HG03354 (cell line): ENCODE data around the gene COX19.

Source experiments
- ATAC-seq: cut with Tn5 transposase; IDR thresholded peaks from one replicate; pipeline ENCODE4 v1.9.1; 2021; ENCODE audit warnings: mild to moderate bottlenecking; ENCODE audit not compliant: unreplicated experiment, poor library complexity, severe bottlenecking

The COX19 gene, protein sequence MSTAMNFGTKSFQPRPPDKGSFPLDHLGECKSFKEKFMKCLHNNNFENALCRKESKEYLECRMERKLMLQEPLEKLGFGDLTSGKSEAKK

DNA sequence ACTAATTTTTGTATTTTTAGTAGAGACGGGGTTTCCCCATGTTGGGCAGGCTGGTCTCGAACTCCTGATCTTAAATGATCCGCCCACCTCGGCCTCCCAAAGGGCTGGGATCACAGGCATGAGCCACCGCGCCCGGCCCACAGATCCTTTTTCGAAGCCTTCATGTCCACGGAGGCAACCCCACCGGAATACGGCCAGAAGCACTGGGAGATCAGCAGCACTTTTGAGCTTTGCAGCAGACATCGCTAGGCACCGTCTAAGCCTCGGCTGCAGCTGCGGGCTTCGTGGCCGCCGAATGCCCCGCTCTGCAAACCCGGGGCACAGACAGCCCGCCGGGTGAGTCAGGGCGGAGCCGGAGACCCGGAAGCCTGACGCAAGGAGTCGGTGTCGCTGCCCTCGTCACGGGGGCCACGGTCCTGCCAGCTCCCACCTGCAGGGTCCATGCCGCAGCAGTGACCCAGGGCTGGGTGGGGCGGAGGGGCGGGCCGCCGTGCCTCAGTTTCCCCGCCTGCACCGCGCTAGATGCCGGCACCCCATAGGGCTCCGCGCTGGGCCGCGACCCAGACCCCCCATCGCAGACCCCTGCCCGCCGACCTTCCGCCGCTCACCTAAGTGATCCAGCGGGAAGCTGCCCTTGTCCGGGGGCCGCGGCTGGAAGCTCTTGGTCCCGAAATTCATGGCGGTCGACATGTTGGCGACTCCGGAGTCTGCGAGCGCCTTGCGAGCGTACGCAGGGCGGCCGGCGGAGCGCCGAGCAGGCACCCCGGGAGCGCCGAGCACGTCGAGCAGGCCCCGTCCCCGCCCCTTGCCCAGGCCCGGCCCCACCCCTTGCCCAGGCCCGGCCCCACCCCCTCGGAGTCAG lies at the start of gene COX19:
Gene COX19, minus strand, starts transcription at position 730 of the 862 bp plus-strand sequence. Its CDS starts 40 bp downstream, at position 690.
- ATAC-seq: peak; percentile 76

DNA sequence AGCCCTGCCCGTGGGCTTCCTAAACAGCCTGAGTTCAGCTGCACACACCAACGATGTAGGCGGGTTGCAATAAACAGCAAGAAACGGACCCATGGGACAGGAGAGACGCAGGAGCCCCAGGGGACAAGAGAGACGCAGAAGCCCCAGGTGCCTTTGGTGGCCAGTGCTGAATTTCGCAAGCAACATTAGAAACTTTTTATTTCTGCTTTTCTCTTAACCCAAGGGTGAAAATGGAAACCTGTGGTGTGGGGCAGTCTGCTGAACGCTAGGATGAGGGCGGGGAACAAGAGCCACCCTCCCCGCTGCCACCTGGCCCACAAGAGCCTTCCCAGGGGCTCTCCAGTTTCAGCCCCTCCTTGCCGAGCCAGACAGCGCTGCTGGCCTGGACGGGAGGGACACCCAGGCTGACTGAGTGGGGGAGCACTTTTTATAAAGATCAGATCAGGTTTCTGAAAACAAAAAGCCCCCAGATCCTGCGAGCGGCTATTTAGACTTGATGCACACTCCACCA lies 49.0 kb upstream of the COX19 start:
- peak; percentile 68 for ATAC-seq

DNA sequence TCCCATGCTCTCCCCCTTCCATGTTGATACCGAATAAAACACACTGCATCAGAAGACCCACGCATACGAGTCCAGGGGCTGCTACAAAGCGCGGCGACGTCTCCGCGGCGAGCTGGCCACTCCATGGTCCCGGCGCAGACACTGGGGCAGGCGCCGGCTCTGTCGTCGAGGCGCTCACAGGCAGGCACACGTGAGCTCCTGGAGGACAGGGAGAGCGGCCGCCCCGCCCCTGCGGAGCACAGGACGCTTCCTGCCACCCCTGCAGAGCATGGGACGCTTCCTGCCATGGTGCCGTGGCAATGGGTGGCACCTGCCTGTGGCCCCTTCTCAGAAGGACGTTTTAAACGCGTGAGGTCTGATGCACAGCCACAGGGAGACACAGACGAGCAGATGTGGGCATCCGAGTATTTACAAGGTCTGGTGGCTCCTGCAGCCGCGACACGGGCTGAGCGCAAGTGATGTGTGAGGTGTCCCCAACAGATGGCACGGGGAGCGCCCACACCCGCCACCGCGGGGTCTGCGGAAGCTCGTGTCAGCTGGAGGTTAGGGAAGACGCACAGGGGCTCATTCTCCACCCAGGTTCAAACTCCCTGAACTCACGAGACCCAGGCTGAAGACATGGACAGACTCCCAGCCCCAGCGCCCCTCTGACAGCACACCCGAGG lies 47.6 kb upstream of the COX19 start:
- ATAC-seq: no peak

DNA sequence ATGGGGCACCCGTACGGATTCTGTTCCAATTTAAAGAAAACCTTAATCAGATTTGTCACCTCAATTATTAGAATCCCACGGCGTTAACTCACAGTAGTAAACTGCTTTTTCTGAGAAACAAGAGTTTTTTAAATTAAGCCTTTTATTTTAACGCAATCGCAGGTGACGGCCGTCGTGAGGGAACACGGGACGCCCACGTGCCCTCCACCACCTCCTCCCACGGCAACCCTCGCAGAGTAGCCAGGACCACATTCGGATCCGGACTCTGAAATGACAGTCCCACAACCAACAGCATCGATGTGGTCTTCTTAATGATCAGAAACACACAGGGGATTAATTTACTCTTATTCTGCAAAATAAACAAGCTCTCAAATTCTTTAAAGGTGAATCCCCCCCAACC lies 47.0 kb upstream of the COX19 start:
- ATAC-seq: no peak

DNA sequence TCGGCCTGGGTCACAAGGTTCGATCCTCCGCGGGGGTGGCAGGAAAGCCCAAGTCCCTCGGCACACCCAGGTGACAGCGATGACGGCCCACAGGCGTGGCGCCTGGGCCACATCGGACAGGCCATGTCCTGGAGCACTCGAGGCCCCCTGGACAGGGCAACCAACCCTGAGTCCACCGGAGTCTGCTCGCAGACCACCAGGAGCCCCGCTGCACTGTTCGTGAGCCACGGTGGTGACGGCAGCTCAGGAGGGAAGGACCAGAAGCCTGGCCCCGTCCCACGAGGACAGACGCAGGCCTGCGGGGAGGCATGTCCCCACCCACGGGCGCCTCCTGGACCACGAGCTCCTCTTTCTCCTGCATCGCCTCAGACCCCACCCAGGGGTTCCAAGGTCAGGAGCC lies 46.6 kb upstream of the COX19 start:
- no peak for ATAC-seq

DNA sequence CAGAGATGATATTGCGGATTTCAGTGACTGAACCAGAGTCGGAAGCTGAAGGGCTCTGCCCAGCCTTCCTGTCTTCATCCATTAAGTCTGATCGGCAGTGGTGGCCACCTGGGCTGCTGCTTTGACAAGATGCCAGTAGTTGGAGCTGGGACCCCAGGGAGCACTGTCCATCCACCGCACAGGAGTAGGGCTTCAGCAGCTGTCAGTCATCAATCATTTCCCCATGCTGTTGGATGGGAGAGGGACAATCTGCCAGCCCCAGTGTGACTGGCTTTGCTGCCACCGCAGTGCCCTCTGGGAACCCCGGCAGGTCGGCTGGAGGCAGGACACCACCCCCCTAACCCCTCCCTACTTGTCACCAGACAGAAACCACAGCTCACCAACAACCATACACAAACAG lies 46.0 kb upstream of the COX19 start:
- no peak for ATAC-seq

DNA sequence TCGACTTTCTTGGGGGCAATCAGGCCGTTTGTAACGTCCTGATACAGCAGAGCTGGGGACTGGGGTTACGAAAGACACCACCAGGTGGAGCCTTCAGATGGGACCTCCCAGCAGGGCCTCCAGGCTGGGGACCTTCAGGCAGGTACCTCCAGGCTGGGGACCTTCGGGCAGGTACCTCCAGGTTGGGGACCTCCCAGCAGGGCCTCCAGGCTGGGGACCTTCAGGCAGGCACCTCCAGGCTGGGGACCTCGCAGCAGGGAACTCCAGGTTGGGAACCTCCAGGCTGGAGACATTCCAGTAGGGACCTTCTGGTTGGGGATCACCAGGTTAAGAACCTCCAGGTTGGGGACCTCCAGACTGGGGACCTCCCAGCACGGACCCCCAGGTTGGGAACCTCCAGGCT lies 45.5 kb upstream of the COX19 start:
- no peak for ATAC-seq

DNA sequence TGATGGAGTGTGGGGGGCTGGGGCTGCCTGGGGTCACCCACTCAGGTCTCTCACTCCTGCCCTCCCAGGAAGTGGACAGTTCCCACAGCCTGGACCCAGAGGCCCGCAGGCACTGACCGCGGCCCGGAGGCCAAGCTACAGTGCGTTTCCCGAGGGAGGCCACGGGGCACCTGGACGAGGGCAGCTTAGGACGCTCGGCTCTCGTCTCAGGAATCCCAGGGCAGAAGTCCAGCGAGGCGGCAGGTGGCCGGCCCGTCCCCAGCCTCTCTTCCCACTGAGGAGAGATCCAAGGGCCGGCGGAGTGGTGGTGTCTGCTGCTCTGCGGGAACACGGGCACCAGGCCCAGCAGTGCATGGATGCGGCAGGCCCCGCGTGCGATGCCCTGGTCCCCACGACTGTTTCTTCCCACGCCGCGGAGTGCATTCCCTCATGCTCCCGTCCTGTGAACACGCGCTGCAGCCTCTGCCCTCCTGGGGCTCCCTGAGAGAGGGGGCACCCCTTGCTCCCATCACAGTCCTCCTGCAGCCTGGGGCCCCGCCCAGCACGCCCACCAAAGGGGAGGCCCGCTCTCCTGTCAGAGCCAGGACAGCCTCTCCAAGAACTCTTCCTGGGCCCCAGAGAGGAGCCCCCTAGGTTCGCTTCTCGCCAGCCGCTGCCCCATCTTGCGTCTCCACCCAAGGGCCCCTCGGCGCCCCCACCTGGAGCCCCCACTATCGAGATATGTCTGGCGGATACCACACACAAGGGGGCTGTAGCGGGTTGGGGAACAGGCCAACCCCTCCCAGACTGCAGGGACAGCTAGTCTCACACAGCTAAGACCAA lies 44.7 kb upstream of the COX19 start:
- no peak for ATAC-seq

DNA sequence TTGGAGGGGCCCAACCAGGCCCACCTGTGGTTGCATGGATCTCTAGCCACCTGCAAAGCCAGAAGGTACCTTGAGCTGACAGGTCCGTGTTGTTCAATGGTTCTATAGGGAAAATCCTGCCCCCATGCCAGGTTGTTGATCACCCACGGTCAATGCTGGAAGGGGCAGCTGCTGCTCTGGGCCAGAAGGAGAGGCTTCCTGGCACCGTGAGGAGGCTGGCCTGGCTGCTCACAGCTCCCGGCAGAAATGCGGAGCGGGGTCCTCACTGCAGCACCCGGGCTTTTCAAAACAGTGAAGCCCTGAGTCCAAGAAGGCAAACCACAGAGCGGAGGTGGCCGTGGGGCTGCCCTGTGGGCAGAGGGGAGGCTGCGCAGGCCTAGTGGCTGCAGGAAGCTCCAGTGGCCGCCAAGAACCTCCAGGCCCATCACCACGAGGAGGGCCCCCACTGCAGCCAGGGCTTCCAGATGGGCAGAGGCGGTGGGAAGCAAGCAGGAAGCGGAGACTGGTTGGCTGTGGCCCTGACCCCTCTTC lies 44.0 kb upstream of the COX19 start:
- ATAC-seq: no peak

DNA sequence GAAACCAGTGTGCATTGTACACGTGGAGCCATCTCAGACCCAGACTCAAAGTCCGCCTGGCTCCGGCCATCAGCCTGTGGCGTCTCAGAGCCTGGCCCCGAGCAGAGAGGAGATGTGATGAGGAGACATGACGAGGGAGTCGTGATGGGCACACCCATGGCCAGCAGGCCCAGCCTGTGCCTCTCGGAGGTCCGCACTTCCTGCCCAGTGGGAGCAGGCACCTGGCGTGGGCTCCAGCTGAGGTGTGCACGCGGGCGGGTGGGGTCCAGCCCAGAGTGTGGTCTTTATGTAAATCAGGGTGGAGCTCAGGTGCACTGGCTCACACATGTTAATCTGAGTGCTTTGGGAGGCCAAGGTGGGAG lies 43.0 kb upstream of the COX19 start:
- ATAC-seq: no peak

DNA sequence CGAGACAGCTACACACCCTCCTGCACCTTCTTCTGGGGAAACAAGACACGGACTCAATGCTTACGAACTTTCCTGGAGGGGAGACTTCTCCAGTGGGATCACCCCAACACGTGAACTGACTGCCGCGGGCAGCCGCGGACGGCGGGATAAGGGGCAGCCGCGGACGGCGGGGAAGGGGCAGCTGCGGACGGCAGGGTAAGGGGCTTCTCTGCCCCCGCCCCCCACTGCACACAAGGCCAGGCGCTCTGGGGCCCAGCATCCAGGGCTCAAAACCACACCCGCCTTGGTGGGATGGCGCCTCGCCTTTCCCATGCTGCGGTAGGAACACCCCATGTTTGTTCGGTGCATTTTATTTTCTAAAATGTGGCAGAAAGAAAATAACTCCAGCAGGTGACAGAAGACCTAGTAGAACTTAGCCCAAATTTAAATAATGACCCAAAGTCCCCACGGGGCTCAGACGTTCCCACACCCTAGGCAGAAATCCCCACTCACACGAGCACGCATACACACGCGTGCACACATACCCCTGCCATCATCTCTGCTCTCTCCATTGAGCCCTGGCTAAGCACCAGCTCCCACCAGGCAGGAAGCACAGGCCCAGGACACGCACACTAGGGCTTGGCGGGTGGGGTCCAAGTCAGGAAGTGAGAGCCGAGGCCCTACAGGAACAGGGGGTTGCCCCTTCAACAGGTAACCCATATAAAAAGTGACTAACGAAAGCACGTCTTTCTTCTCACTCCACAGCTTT lies 42.4 kb upstream of the COX19 start:
- no peak for ATAC-seq

DNA sequence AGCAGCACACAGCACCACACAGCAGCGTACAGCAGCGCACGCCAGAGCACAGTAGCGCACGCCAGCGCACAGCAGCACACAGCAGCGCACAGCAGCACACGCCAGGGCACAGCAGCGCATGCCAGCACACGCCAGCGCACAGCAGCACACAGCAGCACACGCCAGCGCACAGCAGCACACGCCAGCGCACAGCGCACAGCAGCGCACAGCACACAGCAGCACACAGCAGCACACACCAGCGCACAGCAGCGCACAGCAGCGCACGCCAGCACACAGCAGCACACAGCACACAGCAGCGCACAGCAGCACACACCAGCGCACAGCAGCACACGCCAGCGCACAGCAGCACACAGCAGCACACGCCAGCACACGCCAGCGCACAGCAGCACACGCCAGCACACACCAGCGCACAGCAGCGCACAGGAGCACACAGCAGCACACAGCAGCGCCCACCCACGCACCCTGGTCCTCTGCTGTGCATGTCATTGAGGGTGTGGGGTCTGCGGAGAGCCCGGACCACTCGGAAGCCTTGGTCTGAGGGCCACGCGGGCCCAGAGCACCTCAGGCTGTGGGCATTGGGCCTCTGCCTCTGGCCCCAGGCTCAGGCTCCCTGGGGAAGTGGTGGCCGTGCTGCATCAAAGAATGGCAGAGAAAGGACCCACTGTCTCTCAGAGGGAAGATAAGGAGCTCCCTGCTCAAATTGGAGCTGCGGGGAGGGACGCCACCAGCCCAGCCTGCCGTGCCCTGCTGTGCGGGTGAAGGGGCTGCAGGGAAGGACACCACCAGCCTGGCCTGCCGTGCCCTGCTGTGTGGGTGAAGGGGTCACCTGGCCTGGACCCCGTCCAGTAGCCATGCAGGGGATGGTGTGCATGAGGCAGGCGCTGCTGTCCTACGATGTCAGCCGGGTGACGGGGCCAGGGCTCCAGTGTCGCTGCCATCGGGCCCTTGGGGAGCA lies 41.5 kb upstream of the COX19 start:
- ATAC-seq: no peak

DNA sequence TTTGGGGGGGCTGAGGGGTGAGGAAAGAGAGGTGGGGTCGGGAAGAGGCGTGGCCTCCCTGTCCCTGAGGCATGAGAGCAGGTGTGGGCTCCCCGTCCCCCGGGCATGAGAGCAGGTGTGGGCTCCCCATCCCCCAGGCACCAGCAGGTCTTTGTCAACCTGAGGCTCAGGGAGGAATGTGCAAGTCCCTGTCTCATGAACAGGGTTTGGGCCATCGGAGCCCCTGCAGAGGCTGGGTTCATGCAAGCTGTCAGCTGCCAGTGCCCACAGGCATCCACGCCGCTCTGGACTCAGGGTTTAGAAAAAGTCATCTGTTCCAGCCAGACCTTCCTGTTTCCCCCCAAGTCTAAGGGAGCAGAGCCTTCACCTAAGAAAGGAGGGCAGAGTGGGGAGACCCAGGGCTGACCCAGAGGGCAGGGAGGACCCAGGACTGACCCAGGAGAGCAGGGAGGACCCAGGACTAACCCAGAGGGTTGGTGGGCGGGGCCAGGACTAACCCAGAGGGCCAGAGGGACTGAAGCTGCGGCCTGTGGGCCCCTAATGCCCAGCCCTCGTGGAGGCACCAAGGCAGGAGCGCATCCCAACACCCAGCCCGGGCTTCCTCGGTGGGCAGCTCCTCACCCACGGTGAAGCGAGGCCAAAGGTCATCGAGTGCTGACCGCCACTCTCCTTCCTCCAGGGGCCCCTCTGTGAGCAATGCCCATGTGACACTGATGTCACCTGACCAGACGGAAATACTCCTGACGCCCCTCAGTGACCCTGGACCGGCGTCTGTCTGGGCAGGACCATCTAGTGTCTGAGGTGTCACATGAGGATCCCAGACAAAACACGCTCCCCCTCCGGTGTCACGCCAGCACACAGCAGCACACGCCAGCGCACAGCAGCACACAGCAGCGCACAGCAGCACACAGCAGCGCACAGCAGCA lies 40.1 kb upstream of the COX19 start:
- ATAC-seq: no peak

DNA sequence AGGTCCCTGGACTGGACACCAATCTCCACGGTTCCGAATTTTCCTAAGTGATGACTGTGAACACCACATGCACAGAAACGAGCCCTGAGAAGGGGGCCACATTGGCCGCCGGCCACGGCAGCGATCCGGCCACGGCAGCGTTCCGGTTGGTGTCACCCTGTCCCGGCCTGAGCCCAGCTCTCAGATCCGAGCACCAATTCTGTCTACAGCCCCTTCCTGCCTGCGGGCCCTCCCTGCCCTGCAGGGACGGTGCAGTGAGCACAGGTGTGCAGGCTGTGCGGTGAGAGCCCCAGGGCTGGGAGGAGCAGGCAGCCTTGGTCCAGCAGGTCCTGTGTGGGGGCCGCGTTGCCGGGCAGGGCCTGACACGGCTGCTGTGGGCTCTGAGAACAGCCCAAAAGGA lies 39.3 kb upstream of the COX19 start:
- ATAC-seq: no peak

DNA sequence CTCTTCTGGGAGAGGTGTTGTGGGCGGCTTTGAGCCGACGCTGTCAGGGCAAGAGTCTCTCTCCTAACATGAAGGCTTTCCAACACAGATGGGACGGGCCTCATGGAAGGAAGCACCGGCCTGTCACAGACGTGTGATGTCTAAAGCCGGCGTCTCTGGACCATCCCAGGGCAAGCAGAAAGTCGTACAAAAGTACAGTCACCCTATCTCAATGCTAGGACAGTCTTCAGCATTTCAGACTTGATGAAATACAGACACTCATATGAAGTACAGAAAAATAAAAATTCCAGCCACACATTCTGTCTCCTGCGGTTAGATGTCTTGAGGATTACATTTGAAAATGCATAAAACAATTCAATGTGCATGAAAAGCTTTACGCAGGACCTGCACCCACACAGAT lies 38.2 kb upstream of the COX19 start:
- no peak for ATAC-seq

DNA sequence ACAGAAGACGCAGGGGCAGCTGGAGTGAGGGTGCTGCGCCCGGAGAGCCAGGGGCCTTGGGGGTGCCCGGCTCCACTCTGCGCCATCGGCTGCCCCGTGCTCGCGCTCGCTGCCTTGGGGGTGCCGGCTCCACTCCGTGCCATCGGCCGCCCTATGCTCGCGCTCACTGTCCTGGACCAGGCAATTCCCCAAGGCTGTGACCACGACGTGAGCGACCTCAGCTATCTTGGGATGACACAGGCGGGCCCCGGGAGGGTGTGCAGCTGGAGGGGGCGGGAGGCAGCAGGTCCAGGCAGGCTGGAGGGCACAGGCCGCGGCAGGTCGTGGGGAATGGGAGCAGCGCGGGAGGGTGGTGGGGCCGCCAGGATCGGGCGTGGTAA lies 37.4 kb upstream of the COX19 start:
- ATAC-seq: no peak

DNA sequence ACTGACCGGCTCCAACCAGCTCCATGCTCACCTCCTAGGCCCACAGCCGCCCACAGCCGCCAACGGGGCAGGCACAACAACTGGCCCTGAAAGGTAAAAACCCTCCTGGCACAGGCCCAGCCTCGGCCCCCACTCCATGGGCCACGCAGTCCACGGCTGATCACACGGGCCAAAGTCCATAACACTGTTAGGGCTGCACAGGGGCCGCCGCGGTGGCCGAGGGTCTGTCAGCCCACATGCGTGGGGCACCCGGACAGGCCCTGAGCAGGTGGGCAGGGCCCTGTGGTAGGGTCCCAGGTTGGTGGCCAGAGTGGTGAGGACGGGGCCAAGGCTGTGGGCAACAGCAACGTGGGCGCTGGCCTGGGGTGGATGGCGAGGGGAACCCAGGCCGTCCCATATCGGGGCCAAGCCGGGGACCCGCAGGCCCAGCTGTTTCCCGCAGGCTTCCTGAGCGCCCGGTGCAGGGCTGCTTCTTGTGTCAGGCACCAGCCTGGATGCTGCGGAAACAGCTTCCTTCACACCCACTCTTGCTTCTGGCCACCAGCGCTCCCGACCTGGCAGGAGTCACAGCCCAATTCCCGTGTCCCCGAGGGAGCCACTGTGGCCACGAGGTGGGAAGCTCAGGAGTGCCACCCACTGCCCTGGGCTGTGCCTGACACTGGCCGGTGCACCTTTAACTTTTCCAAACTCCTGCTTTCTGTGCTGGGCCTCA lies 36.8 kb upstream of the COX19 start:
- no peak for ATAC-seq
